H9 (cell line): ENCODE data around the gene LHPP. TPM values are rescaled to one million over a fixed set of nuclear protein-coding genes. Genes with fewer than 3 reads are reported as not detected.

Experiments
- DNase-seq: peaks from one replicate; pipeline ENCODE4 v3.0.0-alpha.2; 2017
- H2AFZ ChIP-seq: one replicate; pipeline ENCODE4 v1.6.1; 2013; ENCODE audit warnings: mild to moderate bottlenecking, low read length, control low read depth, moderate library complexity
- H2AK5ac ChIP-seq: 2 replicates; pipeline ENCODE4 v1.6.1; 2013; ENCODE audit warnings: low read length, control low read depth, mixed read lengths; ENCODE audit not compliant: insufficient read length
- H2BK120ac ChIP-seq: one replicate; pipeline ENCODE4 v1.6.1; 2013; ENCODE audit warnings: low read depth, mild to moderate bottlenecking, low read length, control low read depth, inconsistent platforms; ENCODE audit not compliant: poor library complexity, severe bottlenecking
- H2BK12ac ChIP-seq: 2 replicates; pipeline ENCODE4 v1.6.1; 2013; ENCODE audit warnings: low read length, control low read depth, mixed read lengths, low read depth; ENCODE audit not compliant: insufficient read length
- H2BK15ac ChIP-seq: 2 replicates; pipeline ENCODE4 v1.6.1; 2013; ENCODE audit warnings: low read depth, low read length, control low read depth
- H2BK20ac ChIP-seq: one replicate; pipeline ENCODE4 v1.6.1; 2013; ENCODE audit warnings: low read depth, mild to moderate bottlenecking, low read length, control low read depth, inconsistent platforms; ENCODE audit not compliant: poor library complexity, severe bottlenecking
- H2BK5ac ChIP-seq: 2 replicates; pipeline ENCODE4 v1.6.1; 2013; ENCODE audit warnings: low read length, control low read depth, mixed read lengths; ENCODE audit not compliant: insufficient read length
- H3K14ac ChIP-seq: 2 replicates; pipeline ENCODE4 v1.6.1; 2013; ENCODE audit warnings: low read length, control low read depth; ENCODE audit not compliant: insufficient read depth
- H3K18ac ChIP-seq: 2 replicates; pipeline ENCODE4 v1.6.1; 2013; ENCODE audit warnings: low read depth, mild to moderate bottlenecking, mixed read lengths, low read length, control low read depth; ENCODE audit not compliant: insufficient read length
- H3K23ac ChIP-seq: 2 replicates; pipeline ENCODE4 v1.6.1; 2013; ENCODE audit warnings: low read length, control low read depth, mixed read lengths, low read depth; ENCODE audit not compliant: insufficient read length
- H3K23me2 ChIP-seq: 2 replicates; pipeline ENCODE4 v1.6.1; 2013; ENCODE audit warnings: low read depth, mild to moderate bottlenecking, mixed read lengths, low read length, control low read depth; ENCODE audit not compliant: insufficient read length, poor library complexity, severe bottlenecking
- H3K27ac ChIP-seq: 2 replicates; pipeline ENCODE4 v1.5.1; 2013; ENCODE audit warnings: low read length, control low read depth, mixed read lengths, low read depth; ENCODE audit not compliant: insufficient read length
- H3K27me3 ChIP-seq: 2 replicates; pipeline ENCODE4 v1.6.1; 2013; ENCODE audit warnings: low read length, control low read depth, inconsistent platforms; ENCODE audit not compliant: insufficient read depth
- H3K4ac ChIP-seq: 2 replicates; pipeline ENCODE4 v1.6.1; 2013; ENCODE audit warnings: low read depth, mild to moderate bottlenecking, control low read depth, inconsistent platforms, low read length, moderate library complexity
- H3K4me1 ChIP-seq: 2 replicates; pipeline ENCODE4 v1.6.1; 2013; ENCODE audit warnings: low read length, control low read depth, inconsistent platforms; ENCODE audit not compliant: insufficient read depth
- H3K4me2 ChIP-seq: 2 replicates; pipeline ENCODE4 v1.6.1; 2013; ENCODE audit warnings: low read length, control low read depth, mixed read lengths; ENCODE audit not compliant: insufficient read length, insufficient read depth
- H3K56ac ChIP-seq: 2 replicates; pipeline ENCODE4 v1.6.1; 2013; ENCODE audit warnings: low read depth, mild to moderate bottlenecking, mixed read lengths, low read length, control low read depth; ENCODE audit not compliant: insufficient read length
- H3K79me1 ChIP-seq: 2 replicates; pipeline ENCODE4 v1.6.1; 2013; ENCODE audit warnings: low read depth, mild to moderate bottlenecking, moderate library complexity, low read length, control low read depth, inconsistent platforms; ENCODE audit not compliant: insufficient read depth, poor library complexity, severe bottlenecking
- H3K79me2 ChIP-seq: 2 replicates; pipeline ENCODE4 v1.6.1; 2013; ENCODE audit warnings: low read length, control low read depth, inconsistent platforms; ENCODE audit not compliant: insufficient read depth
- H3K9ac ChIP-seq: 2 replicates; pipeline ENCODE4 v1.6.1; 2013; ENCODE audit warnings: low read length, control low read depth, mixed read lengths; ENCODE audit not compliant: insufficient read length; ENCODE audit errors: extremely low read depth
- H3K9me3 ChIP-seq: one replicate; pipeline ENCODE4 v1.6.1; 2013; ENCODE audit warnings: low read depth, low read length, inconsistent platforms; ENCODE audit not compliant: control insufficient read depth
- H3T11ph ChIP-seq: one replicate; pipeline ENCODE4 v1.6.1; 2013; ENCODE audit warnings: mild to moderate bottlenecking, low read length, control low read depth, inconsistent platforms
- H4K20me1 ChIP-seq: one replicate; pipeline ENCODE4 v1.6.1; 2013; ENCODE audit not compliant: control insufficient read depth, insufficient read length, insufficient read depth
- H4K5ac ChIP-seq: 2 replicates; pipeline ENCODE4 v1.6.1; 2013; ENCODE audit warnings: low read depth, mild to moderate bottlenecking, mixed read lengths, low read length, control low read depth; ENCODE audit not compliant: insufficient read length
- H4K8ac ChIP-seq: replicated peaks from 2 replicates; pipeline ENCODE4 v1.6.1; 2013; ENCODE audit warnings: low read length, control low read depth, mixed read lengths, low read depth; ENCODE audit not compliant: insufficient read length
- H4K91ac ChIP-seq: 2 replicates; pipeline ENCODE4 v1.6.1; 2013; ENCODE audit warnings: low read depth, mild to moderate bottlenecking, moderate library complexity, mixed read lengths, low read length, control low read depth; ENCODE audit not compliant: insufficient read length
- H3K27ac Mint-ChIP-seq, 3 experiments: 2 replicates in 2 of 3; 3 replicates in 1 of 3; pipeline ENCODE4 v1.8.0; 2020 to 2021; ENCODE audit warnings: mixed read lengths in 3 of 3, mild to moderate bottlenecking in 1 of 3, moderate library complexity in 1 of 3
- H3K27me3 Mint-ChIP-seq: 2 replicates; pipeline ENCODE4 v1.8.0; 2021; ENCODE audit warnings: low read depth, mild to moderate bottlenecking, moderate library complexity, mixed read lengths
- H3K36me3 Mint-ChIP-seq, 3 experiments: 2 replicates in 2 of 3; 3 replicates in 1 of 3; pipeline ENCODE4 v1.8.0; 2020 to 2021; ENCODE audit warnings: low read depth in 3 of 3, mixed read lengths in 3 of 3; ENCODE audit not compliant: insufficient read depth in 1 of 3
- H3K4me1 Mint-ChIP-seq, 2 experiments: 2 replicates each; pipeline ENCODE4 v1.8.0; 2020; ENCODE audit warnings: mixed read lengths in 2 of 2
- H3K4me3 Mint-ChIP-seq, 2 experiments: 2 replicates in 1 of 2; 3 replicates in 1 of 2; pipeline ENCODE4 v1.8.0; 2020 to 2021; ENCODE audit warnings: mild to moderate bottlenecking in 2 of 2, mixed read lengths in 2 of 2, moderate library complexity in 1 of 2
- H3K9me3 Mint-ChIP-seq, 2 experiments: 2 replicates in 1 of 2; 3 replicates in 1 of 2; pipeline ENCODE4 v1.8.0; 2020; ENCODE audit warnings: mild to moderate bottlenecking in 2 of 2, mixed read lengths in 2 of 2, moderate library complexity in 1 of 2
- WGBS: extraction: QIAGEN DNeasy Blood & Tissue Kit; methylation state at CpG from one replicate; pipeline ENCODE4 v1.1.7; 2013; ENCODE audit warnings: missing lambda C conversion rate, low lambda C conversion rate, mixed read lengths; ENCODE audit not compliant: insufficient read length; ENCODE audit errors: extremely low coverage; 5-methylcytosine and 5-hydroxymethylcytosine counted together
- total RNA-seq: library from RNA; stranded (reverse); gene quantifications from 2 replicates; pipeline ENCODE4 v1.2.1, GENCODE V29; 2021
- TF ChIP-seq, protein P1 (sequence below): fragments of 200-600 bp; sonication (generic); conservative IDR thresholded peaks from 3 replicates; pipeline ENCODE4 v1.8.0; 2021; ENCODE audit warnings: antibody characterized with exemption, mild to moderate bottlenecking

Gene LHPP
- total RNA-seq, 1 experiment from 2014 or later, result 29.6 TPM

DNA sequence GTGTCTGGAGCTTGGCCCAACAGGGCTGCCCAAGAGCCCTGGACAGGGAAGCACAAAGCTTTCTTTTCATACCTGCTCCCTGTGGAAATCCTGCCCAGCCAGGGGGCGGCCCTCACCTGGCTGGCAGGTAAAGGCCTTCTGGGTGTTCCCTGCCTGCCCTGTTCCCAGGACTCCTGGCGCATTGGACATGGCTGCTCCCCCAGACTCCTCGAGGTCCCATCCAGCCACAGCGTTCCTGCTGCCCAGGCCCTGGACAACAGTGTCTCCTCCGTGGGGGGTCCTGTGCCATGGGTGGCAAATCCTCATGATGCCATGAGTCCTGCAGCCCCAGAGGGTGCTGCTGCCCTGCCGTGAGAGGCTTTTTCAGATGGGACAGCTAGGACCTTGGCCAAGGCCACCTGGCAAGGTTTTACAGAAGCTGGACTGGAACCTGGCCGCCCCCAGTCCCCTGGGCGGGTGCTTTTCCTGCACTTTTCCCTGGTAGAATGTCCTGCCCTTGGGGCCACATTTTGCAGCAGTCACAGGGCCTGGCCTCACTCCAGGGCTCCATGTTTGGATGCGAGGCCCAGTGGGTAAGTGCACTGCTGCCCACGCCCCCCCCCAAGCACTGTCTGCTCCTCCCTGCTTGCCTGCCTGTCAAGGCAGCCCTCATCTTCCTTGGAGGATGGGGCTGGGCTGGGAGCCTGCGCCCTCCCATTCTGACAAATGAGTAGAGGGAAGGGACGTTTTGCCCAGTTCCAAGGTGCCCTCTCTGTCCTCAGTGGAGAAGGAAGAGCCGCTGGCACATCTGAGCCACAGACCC, 60.7 kb downstream of the LHPP start:
- TF ChIP-seq, protein P1, sequence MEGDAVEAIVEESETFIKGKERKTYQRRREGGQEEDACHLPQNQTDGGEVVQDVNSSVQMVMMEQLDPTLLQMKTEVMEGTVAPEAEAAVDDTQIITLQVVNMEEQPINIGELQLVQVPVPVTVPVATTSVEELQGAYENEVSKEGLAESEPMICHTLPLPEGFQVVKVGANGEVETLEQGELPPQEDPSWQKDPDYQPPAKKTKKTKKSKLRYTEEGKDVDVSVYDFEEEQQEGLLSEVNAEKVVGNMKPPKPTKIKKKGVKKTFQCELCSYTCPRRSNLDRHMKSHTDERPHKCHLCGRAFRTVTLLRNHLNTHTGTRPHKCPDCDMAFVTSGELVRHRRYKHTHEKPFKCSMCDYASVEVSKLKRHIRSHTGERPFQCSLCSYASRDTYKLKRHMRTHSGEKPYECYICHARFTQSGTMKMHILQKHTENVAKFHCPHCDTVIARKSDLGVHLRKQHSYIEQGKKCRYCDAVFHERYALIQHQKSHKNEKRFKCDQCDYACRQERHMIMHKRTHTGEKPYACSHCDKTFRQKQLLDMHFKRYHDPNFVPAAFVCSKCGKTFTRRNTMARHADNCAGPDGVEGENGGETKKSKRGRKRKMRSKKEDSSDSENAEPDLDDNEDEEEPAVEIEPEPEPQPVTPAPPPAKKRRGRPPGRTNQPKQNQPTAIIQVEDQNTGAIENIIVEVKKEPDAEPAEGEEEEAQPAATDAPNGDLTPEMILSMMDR, result no peak
- Histone ChIP-seq H2AFZ (no peak overlapping the region), H3T11ph (no peak overlapping the region), H2BK120ac (no peak overlapping the region), H2BK5ac (no peak overlapping the region), H3K27me3 (no peaks in the 10 kb centered on the region), H3K79me1 (no peaks in the 10 kb centered on the region), H4K8ac (no peak overlapping the region), H3K27ac (no peak overlapping the region), H2BK15ac (no peak overlapping the region), H3K4ac (no peak overlapping the region), H2BK12ac (no peak overlapping the region), H3K79me2 (no peaks in the 10 kb centered on the region), H3K9me3 (no peaks in the 10 kb centered on the region), H2BK20ac (no peak overlapping the region), H3K4me1 (no peaks in the 10 kb centered on the region), H4K20me1 (no peaks in the 10 kb centered on the region), H4K91ac (no peak overlapping the region), H3K9ac (no peak overlapping the region), H3K56ac (no peak overlapping the region), H3K4me2 (no peak overlapping the region), H2AK5ac (no peak overlapping the region), H4K5ac (no peak overlapping the region), H3K14ac (no peak overlapping the region; the same call in 1 of the 2 replicates), H3K23ac (no peak overlapping the region), H3K23me2 (no peaks in the 10 kb centered on the region), H3K18ac (no peak overlapping the region)
- Mint-ChIP-seq H3K27ac (0 out of 7 replicates have a peak overlapping the region, but pooled peaks of 1 of the 3 experiments have one; percentile 57), H3K36me3 (peaks cover 2 to 8% (median 8%) of the 10 kb centered on the region in 3 experiments; a peak in 5 of 7 replicates), H3K4me3 (no peak overlapping the region), H3K4me1 (peaks cover 12 to 36% of the 10 kb centered on the region in 2 experiments), H3K27me3 (no peaks in the 10 kb centered on the region), H3K9me3 (no peaks in the 10 kb centered on the region; a peak in 2 of 5 replicates)
- no CpG with 5 or more reads among the region's 13 CpGs for WGBS
- DNase-seq, result no peak
